Upper lobe of left lung (tissue), 4 donors: ENCODE data around the gene ZBTB46.

Experiments
- POLR2A ChIP-seq, 4 donors: fragments of 450-650 bp; IDR thresholded peaks; one replicate each; pipeline ENCODE4 v1.5.1; 2016 to 2017; ENCODE audit warnings: antibody characterized with exemption in 4 of 4, mild to moderate bottlenecking in 2 of 4
- POLR2AphosphoS5 ChIP-seq, 2 donors: sonication (generic); formaldehyde crosslinking; IDR thresholded peaks; one replicate each; pipeline ENCODE4 v1.5.1; 2017; ENCODE audit warnings: antibody characterized with exemption in 2 of 2

GRCh38 chr20:63828951-63829350 lies 2.1 kb downstream of the ZBTB46 start:
- TF ChIP-seq POLR2A (IDR thresholded peaks at IDR 0.05), result no peak
- TF ChIP-seq POLR2AphosphoS5 (IDR thresholded peaks at IDR 0.05), result no peak
